Measurements from ENCODE around the gene GDPD3. TPM values are rescaled to one million over a fixed set of nuclear protein-coding genes. Genes with fewer than 3 reads are reported as not detected.

The GDPD3 gene
- total RNA-seq, 1 donor from 2014 or later: 0.50 TPM

DNA sequence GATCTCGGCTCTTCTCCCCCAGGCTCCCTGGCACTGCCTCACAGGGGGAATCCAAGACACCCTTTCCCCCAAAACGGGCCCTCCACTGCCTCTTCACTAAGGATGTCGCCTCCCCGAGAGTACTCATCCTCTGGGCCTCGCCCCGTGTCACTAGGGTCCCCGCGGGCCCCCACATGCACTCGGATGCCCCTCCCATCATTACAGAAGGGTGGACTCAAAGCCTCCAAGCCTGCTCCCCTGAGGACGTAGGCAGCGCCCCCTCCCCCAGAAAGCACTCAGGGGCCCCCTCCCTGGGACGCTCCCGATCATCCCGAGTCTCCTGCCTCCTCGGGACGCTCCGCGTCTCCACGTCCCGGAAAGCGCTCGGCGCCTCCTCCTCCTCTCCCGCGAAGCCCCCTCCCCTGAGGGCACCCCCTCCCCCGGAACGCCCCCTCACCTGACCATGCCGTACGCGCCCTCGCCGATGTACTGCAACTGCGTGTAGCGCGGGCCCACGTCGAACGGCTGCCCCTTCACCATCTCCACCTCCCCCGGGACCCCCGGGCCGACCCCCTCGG lies 9.3 kb upstream of the GDPD3 start:
- H3K27me3 ChIP-seq (ENCODE audit: control insufficient read depth, insufficient read depth, low read length): no peaks in the 10 kb centered on the region
- TF ChIP-seq, protein P1, sequence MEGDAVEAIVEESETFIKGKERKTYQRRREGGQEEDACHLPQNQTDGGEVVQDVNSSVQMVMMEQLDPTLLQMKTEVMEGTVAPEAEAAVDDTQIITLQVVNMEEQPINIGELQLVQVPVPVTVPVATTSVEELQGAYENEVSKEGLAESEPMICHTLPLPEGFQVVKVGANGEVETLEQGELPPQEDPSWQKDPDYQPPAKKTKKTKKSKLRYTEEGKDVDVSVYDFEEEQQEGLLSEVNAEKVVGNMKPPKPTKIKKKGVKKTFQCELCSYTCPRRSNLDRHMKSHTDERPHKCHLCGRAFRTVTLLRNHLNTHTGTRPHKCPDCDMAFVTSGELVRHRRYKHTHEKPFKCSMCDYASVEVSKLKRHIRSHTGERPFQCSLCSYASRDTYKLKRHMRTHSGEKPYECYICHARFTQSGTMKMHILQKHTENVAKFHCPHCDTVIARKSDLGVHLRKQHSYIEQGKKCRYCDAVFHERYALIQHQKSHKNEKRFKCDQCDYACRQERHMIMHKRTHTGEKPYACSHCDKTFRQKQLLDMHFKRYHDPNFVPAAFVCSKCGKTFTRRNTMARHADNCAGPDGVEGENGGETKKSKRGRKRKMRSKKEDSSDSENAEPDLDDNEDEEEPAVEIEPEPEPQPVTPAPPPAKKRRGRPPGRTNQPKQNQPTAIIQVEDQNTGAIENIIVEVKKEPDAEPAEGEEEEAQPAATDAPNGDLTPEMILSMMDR (IDR thresholded peaks at IDR 0.05; ENCODE audit: insufficient read depth, low read length, poor library complexity, severe bottlenecking): no peak
- peak overlapping the region; percentile 94 for H3K4me3 ChIP-seq (ENCODE audit: low read depth, low read length)
- DNase-seq (ENCODE audit: low read depth): no peak
- H3K36me3 ChIP-seq (ENCODE audit: control insufficient read depth, insufficient read depth, low read length): no peaks in the 10 kb centered on the region

DNA sequence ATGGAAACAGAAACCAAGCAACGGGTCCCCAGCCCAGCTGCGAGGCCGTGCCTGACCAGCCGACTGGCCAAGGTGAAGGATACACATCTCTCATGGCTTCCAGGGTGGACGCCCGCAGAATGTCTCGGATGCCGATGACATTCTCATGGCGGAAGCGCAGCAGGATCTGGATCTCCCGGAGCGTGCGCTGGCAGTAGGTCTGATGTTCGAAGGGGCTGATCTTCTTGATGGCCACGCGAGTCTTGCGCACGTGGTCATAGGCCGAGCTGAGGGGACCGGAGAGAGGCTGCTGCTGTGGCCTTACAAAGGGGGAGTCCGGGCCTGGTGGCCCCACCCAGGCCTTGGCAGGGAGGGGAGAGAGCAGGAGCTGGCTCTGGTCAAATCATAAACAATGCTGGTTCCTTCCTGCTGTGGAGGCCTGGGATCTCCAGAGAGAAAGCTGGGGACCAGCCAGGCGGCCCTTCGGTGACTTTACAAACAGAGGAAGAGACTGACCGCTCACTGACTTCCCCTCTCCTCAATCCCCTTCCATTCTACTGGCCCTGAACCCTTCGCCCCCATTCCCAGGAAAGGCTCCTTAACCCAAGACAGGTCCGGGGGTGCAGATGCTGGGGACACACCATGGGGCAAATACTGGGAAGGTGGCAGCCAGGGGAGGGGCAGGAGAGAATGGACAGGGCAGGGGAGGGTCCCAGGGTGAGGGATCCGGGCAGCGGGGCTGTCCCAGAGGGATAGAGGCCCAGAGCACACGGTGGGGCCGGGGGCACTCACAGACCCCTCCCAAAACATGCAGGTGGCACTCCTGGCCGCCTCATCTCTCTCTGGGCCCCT lies 8.6 kb upstream of the GDPD3 start:
- TF ChIP-seq, protein P1 (IDR thresholded peaks at IDR 0.05; ENCODE audit: insufficient read depth, low read length, poor library complexity, severe bottlenecking): no peak
- DNase-seq (ENCODE audit: low read depth): no peak
- Histone ChIP-seq H3K36me3 (ENCODE audit: control insufficient read depth, insufficient read depth, low read length) (no peaks in the 10 kb centered on the region), H3K4me3 (ENCODE audit: low read depth, low read length) (peak overlapping the region; percentile 94), H3K27me3 (ENCODE audit: control insufficient read depth, insufficient read depth, low read length) (no peaks in the 10 kb centered on the region)

DNA sequence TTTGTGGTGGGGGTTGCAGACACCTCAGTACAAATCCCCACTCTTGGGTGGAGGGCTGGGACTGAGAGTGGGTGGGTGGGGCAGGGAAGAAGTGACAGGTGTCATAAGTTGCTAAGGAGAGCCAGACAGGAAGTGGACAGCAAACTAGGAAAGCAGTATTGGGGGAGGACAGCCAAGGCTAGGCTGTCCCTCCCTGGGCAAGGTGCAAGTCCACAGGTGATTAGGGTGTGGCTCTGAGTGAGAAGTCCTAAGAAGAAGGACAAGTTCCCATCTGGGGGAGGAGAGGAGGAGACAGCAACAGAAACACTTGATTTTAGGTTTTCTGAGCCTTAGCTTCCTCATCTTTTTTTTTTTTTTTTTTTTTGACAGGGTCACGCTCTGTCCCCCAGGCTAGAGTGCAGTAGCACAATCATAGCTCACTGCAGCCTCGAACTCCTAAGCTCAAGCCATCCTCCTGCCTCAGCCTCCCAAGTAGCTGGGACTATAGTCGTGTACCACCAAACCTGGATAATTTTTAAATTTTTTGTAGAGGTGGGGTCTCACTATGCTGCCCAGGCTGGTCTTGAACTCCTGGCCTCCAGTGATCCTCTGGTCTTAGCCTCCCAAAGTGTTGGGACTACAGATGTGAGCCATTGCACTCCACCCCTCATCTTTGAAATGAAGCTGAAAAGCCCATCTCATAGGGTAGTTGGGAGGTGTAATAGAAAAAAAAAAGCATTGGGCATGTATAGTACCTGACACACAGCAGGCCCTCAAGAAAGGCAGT lies 7.2 kb upstream of the GDPD3 start:
- Histone ChIP-seq H3K4me3 (ENCODE audit: low read depth, low read length) (no peak overlapping the region), H3K36me3 (ENCODE audit: control insufficient read depth, insufficient read depth, low read length) (no peaks in the 10 kb centered on the region), H3K27me3 (ENCODE audit: control insufficient read depth, insufficient read depth, low read length) (no peaks in the 10 kb centered on the region)
- TF ChIP-seq, protein P1 (IDR thresholded peaks at IDR 0.05; ENCODE audit: insufficient read depth, low read length, poor library complexity, severe bottlenecking): no peak
- no peak for DNase-seq (ENCODE audit: low read depth)

DNA sequence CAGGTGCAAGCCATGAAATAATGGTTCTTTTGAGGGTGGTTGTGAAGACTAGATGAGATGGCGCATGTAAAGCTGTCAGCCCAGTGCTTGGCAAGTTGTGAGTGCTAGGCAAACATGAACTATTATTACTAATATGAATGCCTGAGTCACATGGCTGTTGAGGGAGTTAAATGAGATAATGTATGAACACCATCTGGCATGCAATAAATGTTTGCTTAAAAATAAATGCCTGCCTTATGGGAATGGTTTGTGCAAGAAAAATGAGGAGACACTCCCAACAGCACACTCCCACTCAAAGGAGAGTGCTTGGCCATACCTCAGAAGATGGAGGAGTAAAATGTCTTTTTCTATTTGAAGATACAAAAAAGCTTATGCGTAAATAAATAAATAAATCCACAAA lies 6.1 kb upstream of the GDPD3 start:
- Histone ChIP-seq H3K36me3 (ENCODE audit: control insufficient read depth, insufficient read depth, low read length) (no peaks in the 10 kb centered on the region), H3K27me3 (ENCODE audit: control insufficient read depth, insufficient read depth, low read length) (no peaks in the 10 kb centered on the region), H3K4me3 (ENCODE audit: low read depth, low read length) (no peak overlapping the region)
- TF ChIP-seq, protein P1 (IDR thresholded peaks at IDR 0.05; ENCODE audit: insufficient read depth, low read length, poor library complexity, severe bottlenecking): no peak
- no peak for DNase-seq (ENCODE audit: low read depth)

DNA sequence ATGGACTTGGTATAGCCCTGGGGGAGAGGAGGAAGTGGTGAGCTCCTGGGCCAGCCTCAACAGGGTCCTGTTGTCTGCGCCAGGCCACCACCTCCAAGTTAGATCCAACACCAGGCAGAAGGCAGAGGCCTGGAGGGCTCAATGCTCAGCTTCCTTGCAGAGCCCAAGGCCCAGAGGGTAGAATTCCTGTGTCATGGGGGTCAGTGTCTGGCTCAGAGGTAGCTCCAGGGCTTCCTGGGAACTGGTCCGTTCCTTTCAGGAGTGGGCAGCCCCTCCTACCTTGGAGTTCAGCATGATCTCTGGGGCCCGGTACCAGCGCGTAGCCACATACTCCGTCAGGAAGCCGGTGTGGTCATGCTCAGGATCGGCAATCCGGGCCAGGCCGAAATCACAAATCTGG lies 4.4 kb upstream of the GDPD3 start:
- no peaks in the 10 kb centered on the region for H3K36me3 ChIP-seq (ENCODE audit: control insufficient read depth, insufficient read depth, low read length)
- no peak for DNase-seq (ENCODE audit: low read depth)
- H3K4me3 ChIP-seq (ENCODE audit: low read depth, low read length): no peak overlapping the region
- TF ChIP-seq, protein P1 (IDR thresholded peaks at IDR 0.05; ENCODE audit: insufficient read depth, low read length, poor library complexity, severe bottlenecking): no peak
- no peaks in the 10 kb centered on the region for H3K27me3 ChIP-seq (ENCODE audit: control insufficient read depth, insufficient read depth, low read length)

All from kidney epithelial cell (primary cell).